OCI-LY7 (cell line): ENCODE data around the gene PHLDA3. TPM values are rescaled to one million over a fixed set of nuclear protein-coding genes. Genes with fewer than 3 reads are reported as not detected.

Experiments used
- Bru-seq: library from RNA; stranded (reverse); fragments of 400-500 nt; gene quantifications from one replicate; lab custom pipeline; 2021; lab: Mats Ljungman, UMichigan
- BruChase-seq, 2 experiments: library from RNA; stranded (reverse); fragments of 400-500 nt; gene quantifications; one replicate each; lab custom pipeline; 2021; lab: Mats Ljungman, UMichigan
- BruUV-seq: library from RNA; stranded (reverse); fragments of 400-500 nt; replicated peaks from 2 replicates; lab custom pipeline; 2021; lab: Mats Ljungman, UMichigan
- CTCF ChIA-PET: fragments of 300-600 bp; sonication (Branson Sonifier 250); formaldehyde crosslinking; loops from one replicate; lab custom pipeline; 2022; ENCODE audit warnings: antibody characterized with exemption; ENCODE audit not compliant: unreplicated experiment; lab: Charles Lee
- POLR2A ChIA-PET: fragments of 300-600 bp; sonication (Branson Sonifier 250); formaldehyde crosslinking; loops from one replicate; lab custom pipeline; 2022; ENCODE audit warnings: antibody characterized with exemption; lab: Charles Lee
- DNase-seq: peaks from one replicate; pipeline ENCODE4 v3.0.0-alpha.2; 2015; ENCODE audit warnings: low spot score
- H2AFZ ChIP-seq: fragments of 200-600 bp; sonication (generic), shearing (Covaris generic); 2 replicates; pipeline ENCODE4 v1.6.1; 2014; ENCODE audit warnings: mild to moderate bottlenecking, antibody characterized with exemption, low read length, moderate library complexity
- H3K27ac ChIP-seq: fragments of 200-600 bp; sonication (generic); 2 replicates; pipeline ENCODE4 v1.5.1; 2014; ENCODE audit warnings: mixed run types, low read depth, mild to moderate bottlenecking, moderate library complexity, low read length, inconsistent platforms; ENCODE audit not compliant: poor library complexity, severe bottlenecking
- H3K36me3 ChIP-seq: fragments of 200-600 bp; sonication (generic); 2 replicates; pipeline ENCODE4 v1.6.1; 2014; ENCODE audit warnings: mild to moderate bottlenecking, antibody characterized with exemption, low read length, moderate library complexity, mixed read lengths; ENCODE audit not compliant: insufficient read depth
- H3K4me1 ChIP-seq: fragments of 200-600 bp; sonication (generic); 2 replicates; pipeline ENCODE4 v1.5.1; 2014; ENCODE audit warnings: mild to moderate bottlenecking, low read length; ENCODE audit not compliant: insufficient read depth, poor library complexity, severe bottlenecking
- H3K4me2 ChIP-seq: fragments of 200-600 bp; sonication (generic); 2 replicates; pipeline ENCODE4 v1.6.1; 2014; ENCODE audit warnings: mild to moderate bottlenecking, low read length
- H3K4me3 ChIP-seq: fragments of 200-600 bp; sonication (generic); 2 replicates; pipeline ENCODE4 v1.5.1; 2014; ENCODE audit warnings: mild to moderate bottlenecking, low read depth, low read length; ENCODE audit not compliant: poor library complexity, severe bottlenecking
- H3K79me2 ChIP-seq: fragments of 200-600 bp; sonication (generic); 2 replicates; pipeline ENCODE4 v1.6.1; 2016; ENCODE audit warnings: low read depth, mild to moderate bottlenecking, low read length, moderate library complexity, mixed read lengths; ENCODE audit not compliant: insufficient read depth
- H3K9me2 ChIP-seq: fragments of 200-600 bp; sonication (generic); 2 replicates; pipeline ENCODE4 v1.6.1; 2016; ENCODE audit warnings: mild to moderate bottlenecking, low read length, mixed read lengths; ENCODE audit not compliant: insufficient read depth
- H3K9me3 ChIP-seq: fragments of 200-600 bp; sonication (generic); 2 replicates; pipeline ENCODE4 v1.6.1; 2014; ENCODE audit warnings: mild to moderate bottlenecking, mixed run types, low read length, mixed read lengths
- H4K20me1 ChIP-seq: fragments of 200-600 bp; sonication (generic); 2 replicates; pipeline ENCODE4 v1.6.1; 2014; ENCODE audit warnings: mild to moderate bottlenecking, antibody characterized with exemption, low read length, moderate library complexity, mixed read lengths; ENCODE audit not compliant: insufficient read depth
- EZH2phosphoT487 ChIP-seq: fragments of 200-600 bp; sonication (generic); IDR thresholded peaks from 2 replicates; pipeline ENCODE4 v1.6.1; 2018; ENCODE audit warnings: low read depth, borderline replicate concordance, mild to moderate bottlenecking, mixed run types, antibody characterized with exemption, low read length, moderate library complexity, mixed read lengths
- intact Hi-C: fragments of 100-400 bp; cut with micrococcal nuclease; formaldehyde crosslinking; loops from one replicate; pipeline ENCODE4 v1.10.0; 2022; ENCODE audit not compliant: unreplicated experiment
- long read RNA-seq: library from polyadenylated mRNA; stranded (forward); transcript quantifications from one replicate; pipeline ENCODE4 v2.0.0, GENCODE V29; 2022
- total RNA-seq, 2 experiments: library from RNA; depleted of rRNA in 1 of 2; stranded (reverse); fragments of >200 nt in 1 of 2; shearing (Covaris generic) in 1 of 2; gene quantifications; 2 replicates each; pipeline ENCODE4 v1.2.3, GENCODE V29; 2014 to 2022
- TF ChIP-seq, protein P1 (sequence below): fragments of 200-600 bp; sonication (generic); conservative IDR thresholded peaks from 2 replicates; pipeline ENCODE4 v1.5.1; 2014; ENCODE audit warnings: mild to moderate bottlenecking, antibody characterized with exemption, low read length, moderate library complexity, mixed read lengths

PHLDA3 gene
- not detected in 2 replicates for total RNA-seq (2014; rRNA removed; shearing (Covaris generic))
- not detected in 2 replicates for total RNA-seq (2022)
- percentile 24 among the genes with signal in this experiment for Bru-seq, nascent RNA
- percentile 21 among the genes with signal in this experiment for BruChase-seq, experiment 1, labeled RNA remaining after a 6-hour chase
- BruChase-seq, experiment 2, labeled RNA remaining after a 2-hour chase, result percentile 21 among the genes with signal in this experiment
- long read RNA-seq, result 0 reads

DNA sequence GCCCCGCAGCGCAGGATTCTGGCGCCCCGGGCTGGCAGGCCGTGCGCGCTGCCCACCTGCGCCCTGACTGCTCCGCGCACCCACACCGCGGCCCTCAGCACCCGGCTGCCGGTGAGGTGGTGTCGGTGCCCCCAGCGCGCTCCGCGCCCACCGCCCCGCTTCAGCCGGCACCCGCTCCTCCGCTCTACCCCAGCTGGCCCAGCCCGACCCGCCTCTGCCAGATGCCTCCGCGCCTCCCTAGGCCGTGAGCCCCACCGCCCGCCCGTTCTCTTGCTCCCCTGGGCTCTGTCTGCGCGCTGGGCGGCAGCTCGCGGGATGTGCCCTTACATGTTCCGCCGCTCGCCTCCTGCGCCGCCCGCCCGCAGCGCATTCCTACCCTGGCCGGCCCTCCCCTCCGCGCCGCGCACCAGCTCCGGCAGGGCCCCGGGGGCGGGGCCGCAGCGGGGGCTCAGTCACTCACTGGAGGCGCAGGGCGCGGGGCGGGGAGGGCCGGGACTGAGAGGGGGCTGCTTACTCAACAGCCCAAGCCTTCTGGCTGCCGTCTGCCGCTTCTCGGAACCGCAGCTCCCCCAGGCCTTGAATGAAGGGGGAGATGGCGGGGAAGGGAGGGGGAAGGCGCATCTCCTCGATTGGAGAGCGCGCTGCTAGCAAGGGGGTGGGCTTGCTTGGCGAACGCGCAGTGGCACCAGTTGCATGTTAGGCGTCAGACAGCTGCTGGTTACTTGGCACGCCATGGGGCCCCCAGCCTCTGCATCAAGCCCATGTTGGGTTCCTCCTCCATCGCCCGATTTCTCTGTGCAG lies at the start of gene PHLDA3:
Gene PHLDA3, minus strand, starts transcription at position 345 of the 801 bp plus-strand sequence. CDS start 402 bp downstream, outside the sequence.
- intact Hi-C loops, result no loop called here
- POLR2A ChIA-PET, result interaction anchor here (0.5 kb wide), 1 partner anchor 1250 kb away, joined by 3 read pairs; no protein-coding TSS in a partner anchor
- H3K9me3 ChIP-seq, result no peaks in the 10 kb centered on the region
- no peak within 1 kb of the TSS for H3K4me3 ChIP-seq
- no peaks in the 10 kb centered on the region for H4K20me1 ChIP-seq
- H2AFZ ChIP-seq, result no peak within 1 kb of the TSS
- TF ChIP-seq EZH2phosphoT487, result no peak
- TF ChIP-seq, protein P1, sequence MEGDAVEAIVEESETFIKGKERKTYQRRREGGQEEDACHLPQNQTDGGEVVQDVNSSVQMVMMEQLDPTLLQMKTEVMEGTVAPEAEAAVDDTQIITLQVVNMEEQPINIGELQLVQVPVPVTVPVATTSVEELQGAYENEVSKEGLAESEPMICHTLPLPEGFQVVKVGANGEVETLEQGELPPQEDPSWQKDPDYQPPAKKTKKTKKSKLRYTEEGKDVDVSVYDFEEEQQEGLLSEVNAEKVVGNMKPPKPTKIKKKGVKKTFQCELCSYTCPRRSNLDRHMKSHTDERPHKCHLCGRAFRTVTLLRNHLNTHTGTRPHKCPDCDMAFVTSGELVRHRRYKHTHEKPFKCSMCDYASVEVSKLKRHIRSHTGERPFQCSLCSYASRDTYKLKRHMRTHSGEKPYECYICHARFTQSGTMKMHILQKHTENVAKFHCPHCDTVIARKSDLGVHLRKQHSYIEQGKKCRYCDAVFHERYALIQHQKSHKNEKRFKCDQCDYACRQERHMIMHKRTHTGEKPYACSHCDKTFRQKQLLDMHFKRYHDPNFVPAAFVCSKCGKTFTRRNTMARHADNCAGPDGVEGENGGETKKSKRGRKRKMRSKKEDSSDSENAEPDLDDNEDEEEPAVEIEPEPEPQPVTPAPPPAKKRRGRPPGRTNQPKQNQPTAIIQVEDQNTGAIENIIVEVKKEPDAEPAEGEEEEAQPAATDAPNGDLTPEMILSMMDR, result no peak
- no peaks in the 10 kb centered on the region for H3K4me1 ChIP-seq
- H3K9me2 ChIP-seq, result no peaks in the 10 kb centered on the region
- CTCF ChIA-PET, result no interaction called here
- no peak within 1 kb of the TSS for H3K27ac ChIP-seq
- no TSS peak for BruUV-seq
- no peaks in the 10 kb centered on the region for H3K79me2 ChIP-seq
- H3K36me3 ChIP-seq, result no peaks in the 10 kb centered on the region
- no peak within 1 kb of the TSS for H3K4me2 ChIP-seq
- no peak for DNase-seq

DNA sequence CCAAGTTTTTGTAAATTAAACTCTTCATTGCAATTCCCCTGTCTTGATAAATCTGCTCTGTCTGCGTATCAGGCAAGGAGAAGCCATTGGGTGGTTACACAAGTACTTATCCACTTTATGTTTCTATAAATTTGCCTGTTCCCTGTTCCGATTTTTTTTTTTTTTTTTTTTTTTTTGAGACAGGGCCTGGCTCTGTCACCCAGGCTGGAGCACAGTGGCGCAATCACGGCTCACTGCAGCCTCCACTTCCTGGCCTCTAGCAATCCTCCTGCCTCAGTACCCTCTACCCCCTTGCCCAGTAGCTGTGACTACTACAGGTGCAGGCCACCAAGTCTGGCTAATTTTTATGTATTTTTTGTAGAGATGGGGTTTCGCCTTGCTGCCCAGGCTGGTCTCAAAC lies 49.1 kb upstream of the PHLDA3 start:
- H3K4me2 ChIP-seq, result no peak overlapping the region
- H3K4me3 ChIP-seq, result no peak overlapping the region
- H3K79me2 ChIP-seq, result no peaks in the 10 kb centered on the region
- H3K4me1 ChIP-seq, result no peaks in the 10 kb centered on the region
- no TSS peak for BruUV-seq
- no peak overlapping the region for H2AFZ ChIP-seq
- intact Hi-C loops, result no loop called here
- H3K9me3 ChIP-seq, result no peaks in the 10 kb centered on the region
- H3K9me2 ChIP-seq, result no peaks in the 10 kb centered on the region
- H3K27ac ChIP-seq, result no peak overlapping the region
- H4K20me1 ChIP-seq, result no peaks in the 10 kb centered on the region
- TF ChIP-seq EZH2phosphoT487, result no peak
- TF ChIP-seq, protein P1, result no peak
- no peak for DNase-seq
- CTCF ChIA-PET, result no interaction called here
- POLR2A ChIA-PET, result no interaction called here
- no peaks in the 10 kb centered on the region for H3K36me3 ChIP-seq
